Caco-2 (cell line): ENCODE results near the gene XRCC5. TPM values are rescaled to one million over a fixed set of nuclear protein-coding genes. Genes with fewer than 3 reads are reported as not detected.

Experiments used
- BruUV-seq: library from RNA; stranded (reverse); fragments of 400-500 nt; replicated peaks from 2 replicates; lab custom pipeline; 2021; lab: Mats Ljungman, UMichigan
- CTCF ChIA-PET: fragments of 300-600 bp; sonication (Branson Sonifier 250); formaldehyde crosslinking; loops from one replicate; lab custom pipeline; 2022; ENCODE audit warnings: antibody characterized with exemption; lab: Charles Lee
- POLR2A ChIA-PET: fragments of 300-600 bp; sonication (Branson Sonifier 250); formaldehyde crosslinking; loops from one replicate; lab custom pipeline; 2022; ENCODE audit warnings: antibody characterized with exemption; lab: Charles Lee
- DNase-seq, 2 experiments: peaks; one replicate each; pipeline versions ENCODE4 v3.0.0 to v3.0.0-alpha.2; 2020 to 2022
- H3K27me3 ChIP-seq: replicated peaks from 2 replicates; pipeline ENCODE4 v1.6.0; 2011; ENCODE audit warnings: low read length; ENCODE audit not compliant: control insufficient read depth, insufficient read depth
- H3K36me3 ChIP-seq: 2 replicates; pipeline ENCODE4 v1.5.1; 2011; ENCODE audit warnings: low read length; ENCODE audit not compliant: control insufficient read depth, insufficient read depth
- H3K4me1 ChIP-seq: fragments of 250-450 bp; sonication (Bioruptor Pico); 2 replicates; pipeline ENCODE4 v1.5.1; 2020; ENCODE audit warnings: mild to moderate bottlenecking
- H3K4me3 ChIP-seq: 2 replicates; pipeline ENCODE4 v1.5.1; 2011; ENCODE audit warnings: low read depth, mild to moderate bottlenecking, control low read depth, low read length
- H3K9me3 ChIP-seq: fragments of 250-450 bp; sonication (Bioruptor Pico); 2 replicates; pipeline ENCODE4 v1.5.1; 2020; ENCODE audit warnings: mild to moderate bottlenecking, moderate library complexity
- H3K27ac Mint-ChIP-seq: one replicate; pipeline ENCODE4 v1.8.0; 2022; ENCODE audit warnings: mixed read lengths; ENCODE audit not compliant: unreplicated experiment
- H3K27me3 Mint-ChIP-seq: one replicate; pipeline ENCODE4 v1.8.0; 2022; ENCODE audit warnings: mixed read lengths; ENCODE audit not compliant: insufficient read depth, unreplicated experiment
- H3K36me3 Mint-ChIP-seq: one replicate; pipeline ENCODE4 v1.8.0; 2022; ENCODE audit warnings: mild to moderate bottlenecking, mixed read lengths; ENCODE audit not compliant: insufficient read depth, unreplicated experiment
- H3K4me1 Mint-ChIP-seq: one replicate; pipeline ENCODE4 v1.8.0; 2022; ENCODE audit warnings: low read depth, mixed read lengths; ENCODE audit not compliant: unreplicated experiment
- H3K4me3 Mint-ChIP-seq: one replicate; pipeline ENCODE4 v1.8.0; 2022; ENCODE audit warnings: mild to moderate bottlenecking, moderate library complexity, mixed read lengths; ENCODE audit not compliant: unreplicated experiment
- H3K9me3 Mint-ChIP-seq: one replicate; pipeline ENCODE4 v1.8.0; 2022; ENCODE audit warnings: mixed read lengths; ENCODE audit not compliant: unreplicated experiment
- CTCF ChIP-seq, 2 experiments: fragments of 200-600 bp in 1 of 2; IDR thresholded peaks; 1 replicate in 1 of 2; 2 replicates in 1 of 2; pipeline versions ENCODE4 v1.5.1 to v1.8.0; 2011 to 2022; ENCODE audit warnings: antibody characterized with exemption in 1 of 2, control low read depth in 1 of 2, inconsistent platforms in 1 of 2, low read depth in 1 of 2, low read length in 1 of 2, mild to moderate bottlenecking in 1 of 2, moderate library complexity in 1 of 2; ENCODE audit not compliant: insufficient read depth in 1 of 2, severe bottlenecking in 1 of 2, unreplicated experiment in 1 of 2
- intact Hi-C: fragments of 100-400 bp; cut with micrococcal nuclease; formaldehyde crosslinking; loops from one replicate; pipeline ENCODE4 v1.10.0; 2022; ENCODE audit not compliant: unreplicated experiment
- total RNA-seq: library from RNA; stranded (reverse); gene quantifications from 2 replicates; pipeline ENCODE4 v1.2.3, GENCODE V29; 2022

Gene XRCC5
- total RNA-seq, 1 experiment from 2014 or later: 319 TPM

GRCh38 chr2:216119146-216119545 lies 10.0 kb downstream of the XRCC5 start:
- no peaks in the 10 kb centered on the region for H3K27me3 ChIP-seq
- ChIA-PET POLR2A (no interaction called here), CTCF (no interaction called here)

DNA sequence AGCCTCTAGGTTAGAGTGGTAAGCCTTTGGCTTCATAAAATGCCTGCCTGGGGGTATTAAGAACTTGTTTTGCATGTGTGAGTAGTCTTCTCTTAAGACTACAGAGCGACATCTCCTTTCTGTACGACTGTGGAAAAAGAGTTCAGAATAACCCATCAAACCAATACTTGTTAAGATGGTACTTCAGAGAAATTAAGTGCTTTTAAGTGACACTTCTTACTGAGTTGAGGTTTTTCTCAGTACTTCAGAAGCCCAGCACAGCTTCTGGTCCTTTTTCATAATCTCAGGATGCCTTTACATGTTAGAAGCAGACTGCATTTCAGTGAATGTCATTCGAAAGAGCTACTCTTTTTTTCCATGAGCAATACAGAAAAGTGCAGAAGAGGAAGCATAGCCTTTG lies 10.8 kb downstream of the XRCC5 start:
- no peak overlapping the region for H3K4me3 ChIP-seq
- Mint-ChIP-seq H3K36me3 (peaks cover 95% of the 10 kb centered on the region), H3K27ac (no peak overlapping the region), H3K4me1 (no peaks in the 10 kb centered on the region), H3K27me3 (no peaks in the 10 kb centered on the region), H3K4me3 (no peak overlapping the region), H3K9me3 (no peaks in the 10 kb centered on the region)
- H3K36me3 ChIP-seq: peaks cover 7% of the 10 kb centered on the region
- no peak for DNase-seq
- intact Hi-C loops: loop anchor here (10.0 kb wide), 1 partner anchor 375 kb away; the partner anchor contains the start of gene RPL37A
- H3K27me3 ChIP-seq: no peaks in the 10 kb centered on the region
- peaks cover 5% of the 10 kb centered on the region for H3K4me1 ChIP-seq
- no peak for TF ChIP-seq CTCF (IDR thresholded peaks at IDR 0.05; ENCODE audit: insufficient read depth in 1 of 2, low read depth in 1 of 2, low read length in 1 of 2, severe bottlenecking in 1 of 2, unreplicated experiment in 1 of 2)
- BruUV-seq: no TSS peak
- H3K9me3 ChIP-seq: no peaks in the 10 kb centered on the region
- ChIA-PET CTCF (no interaction called here), POLR2A (no interaction called here)

More at GRCh38 chr2:216119146-216119545, 10.0 kb downstream of the XRCC5 start:
- DNase-seq: no peak
- Mint-ChIP-seq H3K36me3 (peaks cover 97% of the 10 kb centered on the region), H3K4me3 (no peak overlapping the region), H3K27ac (no peak overlapping the region), H3K4me1 (peaks cover 6% of the 10 kb centered on the region), H3K27me3 (no peaks in the 10 kb centered on the region), H3K9me3 (no peaks in the 10 kb centered on the region)
- no peaks in the 10 kb centered on the region for H3K9me3 ChIP-seq
- intact Hi-C loops: loop anchor here (10.0 kb wide), 1 partner anchor 376 kb away; the partner anchor contains the start of gene RPL37A
- no peak overlapping the region for H3K4me3 ChIP-seq
- peaks cover 7% of the 10 kb centered on the region for H3K4me1 ChIP-seq
- TF ChIP-seq CTCF (IDR thresholded peaks at IDR 0.05; ENCODE audit: insufficient read depth in 1 of 2, low read depth in 1 of 2, low read length in 1 of 2, severe bottlenecking in 1 of 2, unreplicated experiment in 1 of 2): no peak
- no TSS peak for BruUV-seq
- H3K36me3 ChIP-seq: peaks cover 7% of the 10 kb centered on the region

DNA sequence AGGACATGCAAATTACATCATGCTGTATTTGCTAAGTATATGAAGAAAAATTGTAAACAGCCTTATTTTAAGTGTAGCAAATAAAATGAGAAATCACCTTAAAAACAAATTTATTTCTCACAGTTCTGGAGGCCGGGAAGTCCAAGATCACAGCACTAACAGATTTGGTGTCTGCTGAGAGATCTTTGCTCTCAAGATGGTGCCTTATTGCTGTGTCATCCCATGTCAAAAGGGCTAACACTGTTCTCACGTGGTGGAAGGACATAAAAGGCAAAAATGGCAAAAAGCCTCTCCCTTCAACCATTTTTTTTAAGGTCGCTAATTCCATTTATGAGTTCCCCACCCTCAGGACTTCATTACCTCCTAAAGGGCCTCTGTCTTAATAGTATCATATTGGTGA lies 12.1 kb downstream of the XRCC5 start:
- DNase-seq: no peak
- Mint-ChIP-seq H3K9me3 (no peaks in the 10 kb centered on the region), H3K4me1 (no peaks in the 10 kb centered on the region), H3K27ac (peak overlapping the region; percentile 19), H3K4me3 (no peak overlapping the region), H3K36me3 (peaks cover 91% of the 10 kb centered on the region), H3K27me3 (no peaks in the 10 kb centered on the region)
- Histone ChIP-seq H3K4me1 (no peaks in the 10 kb centered on the region), H3K4me3 (no peak overlapping the region), H3K36me3 (peaks cover 9% of the 10 kb centered on the region), H3K27me3 (no peaks in the 10 kb centered on the region), H3K9me3 (no peaks in the 10 kb centered on the region)
- TF ChIP-seq CTCF (IDR thresholded peaks at IDR 0.05; ENCODE audit: insufficient read depth in 1 of 2, low read depth in 1 of 2, low read length in 1 of 2, severe bottlenecking in 1 of 2, unreplicated experiment in 1 of 2): no peak
- intact Hi-C loops: no loop called here
- no TSS peak for BruUV-seq
- ChIA-PET POLR2A (no interaction called here), CTCF (no interaction called here)
